Neural progenitor cell (in vitro differentiated cells): Measurements from ENCODE around the gene STRAP.
A peak's percentile ranks its signal among the peaks of the same experiment; 100 is the strongest.

Experiments used
- EZH2 ChIP-seq: fragments of 200-600 bp; sonication (generic); IDR thresholded peaks from 2 replicates; pipeline ENCODE4 v1.6.1; 2017; ENCODE audit warnings: antibody characterized with exemption, mild to moderate bottlenecking, moderate library complexity
- EZH2phosphoT487 ChIP-seq: fragments of 200-600 bp; sonication (generic); IDR thresholded peaks from 2 replicates; pipeline ENCODE4 v1.6.1; 2017; ENCODE audit warnings: antibody characterized with exemption
- TF ChIP-seq, protein P1 (sequence below): fragments of 200-600 bp; sonication (generic); IDR thresholded peaks from 2 replicates; pipeline ENCODE4 v1.5.1; 2017; ENCODE audit warnings: antibody characterized with exemption, mild to moderate bottlenecking

DNA sequence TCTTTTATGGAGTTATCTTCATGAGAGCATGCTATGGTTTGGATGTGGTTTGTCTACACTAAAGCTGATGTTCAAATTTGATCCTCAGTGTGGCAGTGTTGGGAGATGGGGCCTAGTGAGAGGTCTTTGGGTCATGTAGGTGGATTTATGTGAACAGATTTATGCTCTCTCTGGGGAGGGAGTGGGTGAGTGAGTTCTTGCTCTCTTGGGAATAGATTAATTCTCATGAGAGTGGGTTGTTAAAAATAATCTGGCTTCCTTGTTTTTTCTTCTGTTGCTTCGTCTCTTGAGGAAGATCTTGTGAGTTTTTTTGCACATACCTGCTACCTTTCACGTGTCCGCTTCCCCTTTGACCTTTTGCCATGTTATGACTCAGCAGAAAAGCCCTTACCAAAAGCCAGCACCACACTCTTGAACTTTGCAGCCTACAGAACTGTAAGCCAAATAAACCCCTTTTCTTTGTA, 49.4 kb downstream of the STRAP start:
- TF ChIP-seq, protein P1, sequence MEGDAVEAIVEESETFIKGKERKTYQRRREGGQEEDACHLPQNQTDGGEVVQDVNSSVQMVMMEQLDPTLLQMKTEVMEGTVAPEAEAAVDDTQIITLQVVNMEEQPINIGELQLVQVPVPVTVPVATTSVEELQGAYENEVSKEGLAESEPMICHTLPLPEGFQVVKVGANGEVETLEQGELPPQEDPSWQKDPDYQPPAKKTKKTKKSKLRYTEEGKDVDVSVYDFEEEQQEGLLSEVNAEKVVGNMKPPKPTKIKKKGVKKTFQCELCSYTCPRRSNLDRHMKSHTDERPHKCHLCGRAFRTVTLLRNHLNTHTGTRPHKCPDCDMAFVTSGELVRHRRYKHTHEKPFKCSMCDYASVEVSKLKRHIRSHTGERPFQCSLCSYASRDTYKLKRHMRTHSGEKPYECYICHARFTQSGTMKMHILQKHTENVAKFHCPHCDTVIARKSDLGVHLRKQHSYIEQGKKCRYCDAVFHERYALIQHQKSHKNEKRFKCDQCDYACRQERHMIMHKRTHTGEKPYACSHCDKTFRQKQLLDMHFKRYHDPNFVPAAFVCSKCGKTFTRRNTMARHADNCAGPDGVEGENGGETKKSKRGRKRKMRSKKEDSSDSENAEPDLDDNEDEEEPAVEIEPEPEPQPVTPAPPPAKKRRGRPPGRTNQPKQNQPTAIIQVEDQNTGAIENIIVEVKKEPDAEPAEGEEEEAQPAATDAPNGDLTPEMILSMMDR = peak; percentile 28
- TF ChIP-seq EZH2 (no peak), EZH2phosphoT487 (no peak)
